DOHH2 (cell line): ENCODE results near the gene MCIDAS.

Experiments used
- H3F3A ChIP-seq: fragments of 200-600 bp; sonication (generic), shearing (Covaris generic); 2 replicates; pipeline ENCODE4 v1.6.0; 2016; ENCODE audit warnings: antibody characterized with exemption, mild to moderate bottlenecking; ENCODE audit not compliant: control insufficient read depth, insufficient read depth
- H3K27ac ChIP-seq: fragments of 200-600 bp; sonication (generic); 2 replicates; pipeline ENCODE4 v1.5.1; 2014; ENCODE audit warnings: low read depth, mild to moderate bottlenecking, low read length, moderate library complexity
- H3K27me3 ChIP-seq: fragments of 200-600 bp; sonication (generic); 2 replicates; pipeline ENCODE4 v1.6.1; 2014; ENCODE audit warnings: mild to moderate bottlenecking, low read length, mixed read lengths; ENCODE audit not compliant: control insufficient read depth
- H3K36me3 ChIP-seq: fragments of 200-600 bp; sonication (generic); 2 replicates; pipeline ENCODE4 v1.6.1; 2014; ENCODE audit warnings: mild to moderate bottlenecking, low read length, moderate library complexity, mixed read lengths; ENCODE audit not compliant: control insufficient read depth
- H3K4me1 ChIP-seq: fragments of 200-600 bp; sonication (generic); 2 replicates; pipeline ENCODE4 v1.6.1; 2014; ENCODE audit warnings: mild to moderate bottlenecking, low read length, mixed read lengths; ENCODE audit not compliant: control insufficient read depth
- H3K4me2 ChIP-seq: fragments of 200-600 bp; sonication (generic); 2 replicates; pipeline ENCODE4 v1.6.0; 2014; ENCODE audit warnings: mild to moderate bottlenecking, low read length, moderate library complexity
- H3K4me3 ChIP-seq: fragments of 200-600 bp; sonication (generic); 2 replicates; pipeline ENCODE4 v1.5.1; 2014; ENCODE audit warnings: mild to moderate bottlenecking, low read length, mixed read lengths
- H3K79me2 ChIP-seq: fragments of 200-600 bp; sonication (generic); 2 replicates; pipeline ENCODE4 v1.6.1; 2014; ENCODE audit warnings: mild to moderate bottlenecking, low read length, mixed read lengths; ENCODE audit not compliant: control insufficient read depth
- H3K9me2 ChIP-seq: fragments of 200-600 bp; sonication (generic); replicated peaks from 2 replicates; pipeline ENCODE4 v1.6.1; 2014; ENCODE audit warnings: mild to moderate bottlenecking, low read length, mixed read lengths; ENCODE audit not compliant: control insufficient read depth
- H3K9me3 ChIP-seq: fragments of 200-600 bp; sonication (generic); 2 replicates; pipeline ENCODE4 v1.6.1; 2014; ENCODE audit warnings: antibody characterized with exemption, low read length, mixed read lengths; ENCODE audit not compliant: control insufficient read depth, insufficient read depth
- H4K20me1 ChIP-seq: fragments of 200-600 bp; sonication (generic); 2 replicates; pipeline ENCODE4 v1.6.0; 2014; ENCODE audit warnings: low read depth, mild to moderate bottlenecking, antibody characterized with exemption, low read length, moderate library complexity; ENCODE audit not compliant: control insufficient read depth, insufficient read depth
- EZH2phosphoT487 ChIP-seq: fragments of 200-600 bp; sonication (generic); IDR thresholded peaks from 2 replicates; pipeline ENCODE4 v1.6.1; 2017; ENCODE audit warnings: borderline replicate concordance, mild to moderate bottlenecking, antibody characterized with exemption, low read length, moderate library complexity, mixed read lengths
- TF ChIP-seq, protein P1 (sequence below): fragments of 200-600 bp; sonication (generic); IDR thresholded peaks from one replicate; pipeline ENCODE4 v1.5.1; 2014; ENCODE audit warnings: antibody characterized with exemption, mild to moderate bottlenecking, low read depth, low read length; ENCODE audit not compliant: poor library complexity, severe bottlenecking

The MCIDAS gene

GRCh38 chr5:55220433-55221185, 6.5 kb downstream of the MCIDAS start:
- Histone ChIP-seq H3K9me3 (no peaks in the 10 kb centered on the region), H3K79me2 (no peaks in the 10 kb centered on the region), H3K4me2 (peak overlapping the region; percentile 58), H3K27me3 (peaks cover 59% of the 10 kb centered on the region), H3K4me1 (peaks cover 10% of the 10 kb centered on the region), H3K36me3 (no peaks in the 10 kb centered on the region), H3F3A (no peaks in the 10 kb centered on the region), H3K9me2 (no peaks in the 10 kb centered on the region), H3K4me3 (peak overlapping the region; percentile 45), H4K20me1 (no peaks in the 10 kb centered on the region), H3K27ac (no peak overlapping the region)
- TF ChIP-seq, protein P1, sequence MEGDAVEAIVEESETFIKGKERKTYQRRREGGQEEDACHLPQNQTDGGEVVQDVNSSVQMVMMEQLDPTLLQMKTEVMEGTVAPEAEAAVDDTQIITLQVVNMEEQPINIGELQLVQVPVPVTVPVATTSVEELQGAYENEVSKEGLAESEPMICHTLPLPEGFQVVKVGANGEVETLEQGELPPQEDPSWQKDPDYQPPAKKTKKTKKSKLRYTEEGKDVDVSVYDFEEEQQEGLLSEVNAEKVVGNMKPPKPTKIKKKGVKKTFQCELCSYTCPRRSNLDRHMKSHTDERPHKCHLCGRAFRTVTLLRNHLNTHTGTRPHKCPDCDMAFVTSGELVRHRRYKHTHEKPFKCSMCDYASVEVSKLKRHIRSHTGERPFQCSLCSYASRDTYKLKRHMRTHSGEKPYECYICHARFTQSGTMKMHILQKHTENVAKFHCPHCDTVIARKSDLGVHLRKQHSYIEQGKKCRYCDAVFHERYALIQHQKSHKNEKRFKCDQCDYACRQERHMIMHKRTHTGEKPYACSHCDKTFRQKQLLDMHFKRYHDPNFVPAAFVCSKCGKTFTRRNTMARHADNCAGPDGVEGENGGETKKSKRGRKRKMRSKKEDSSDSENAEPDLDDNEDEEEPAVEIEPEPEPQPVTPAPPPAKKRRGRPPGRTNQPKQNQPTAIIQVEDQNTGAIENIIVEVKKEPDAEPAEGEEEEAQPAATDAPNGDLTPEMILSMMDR: no peak
- peak; percentile 74; the same call in 1 of the 2 replicates for TF ChIP-seq EZH2phosphoT487

DNA sequence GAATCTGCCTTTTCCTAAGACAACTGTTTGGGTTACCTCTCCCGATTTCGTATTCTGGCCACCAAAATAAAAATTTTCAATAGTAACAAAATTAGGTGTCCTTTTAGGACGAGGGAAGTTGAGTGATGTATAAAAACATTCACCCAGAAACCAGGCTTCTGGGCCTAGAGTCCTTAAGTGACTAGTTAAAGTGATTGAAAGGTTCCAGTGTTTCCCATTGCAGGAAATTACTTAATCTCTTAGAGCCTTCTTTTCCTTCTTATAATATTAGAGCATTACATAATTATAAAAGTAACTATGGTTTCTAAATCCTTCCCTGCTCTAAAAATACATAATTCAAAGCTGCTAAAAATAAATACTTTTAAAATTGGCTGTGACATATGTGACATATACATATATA, 7.3 kb downstream of the MCIDAS start:
- Histone ChIP-seq H3K27ac (no peak overlapping the region), H3K4me2 (no peak overlapping the region)

DNA sequence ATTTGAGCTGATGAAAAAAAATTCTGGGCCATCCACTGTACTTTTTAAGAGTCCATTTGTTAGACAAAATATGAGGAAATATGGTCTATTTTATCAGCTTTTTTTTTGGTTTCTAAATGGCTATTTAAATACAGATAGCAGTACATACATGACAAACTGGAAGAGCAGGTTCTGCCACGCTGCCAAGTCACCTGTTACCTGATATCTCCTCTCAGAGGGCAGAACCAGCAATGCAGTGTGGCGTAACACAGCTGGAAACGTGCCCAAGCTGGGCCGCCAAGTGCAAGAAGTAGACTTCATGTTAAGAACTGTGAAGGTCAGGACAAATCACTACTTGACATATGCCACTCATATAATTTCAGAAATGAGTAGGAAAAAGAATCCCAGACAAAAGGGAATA, 8.1 kb downstream of the MCIDAS start:
- H3K4me2 ChIP-seq: no peak overlapping the region

More for the DNA sequence above, 7.3 kb downstream of the MCIDAS start:
- Histone ChIP-seq H3K4me1 (peaks cover 10% of the 10 kb centered on the region), H3K79me2 (no peaks in the 10 kb centered on the region), H3K9me3 (no peaks in the 10 kb centered on the region), H3K4me3 (no peak overlapping the region), H4K20me1 (no peaks in the 10 kb centered on the region), H3K36me3 (no peaks in the 10 kb centered on the region), H3K27me3 (peaks cover 51% of the 10 kb centered on the region), H3F3A (no peaks in the 10 kb centered on the region), H3K9me2 (no peaks in the 10 kb centered on the region)
- TF ChIP-seq, protein P1: no peak
- no peak for TF ChIP-seq EZH2phosphoT487

More for the DNA sequence above, 8.1 kb downstream of the MCIDAS start:
- Histone ChIP-seq H3K79me2 (no peaks in the 10 kb centered on the region), H3F3A (no peaks in the 10 kb centered on the region), H3K9me3 (no peaks in the 10 kb centered on the region), H3K4me3 (no peak overlapping the region), H4K20me1 (no peaks in the 10 kb centered on the region), H3K4me1 (peaks cover 10% of the 10 kb centered on the region), H3K27ac (no peak overlapping the region), H3K9me2 (no peaks in the 10 kb centered on the region), H3K36me3 (no peaks in the 10 kb centered on the region), H3K27me3 (peaks cover 43% of the 10 kb centered on the region)
- TF ChIP-seq EZH2phosphoT487: no peak
- TF ChIP-seq, protein P1: no peak
